Anterior cingulate cortex (tissue), 58 donors: ENCODE data around the gene OAS3.
"Not testable (repeated sequence)": the region's sequence is repeated elsewhere in the genome, so short reads cannot be mapped to it uniquely, and the experiment has no call there.

Experiments
- DNase-seq, 58 donors: peaks; one replicate each; lab custom pipeline; 2025; lab: John Stamatoyannopoulos, UW

Gene OAS3

DNA sequence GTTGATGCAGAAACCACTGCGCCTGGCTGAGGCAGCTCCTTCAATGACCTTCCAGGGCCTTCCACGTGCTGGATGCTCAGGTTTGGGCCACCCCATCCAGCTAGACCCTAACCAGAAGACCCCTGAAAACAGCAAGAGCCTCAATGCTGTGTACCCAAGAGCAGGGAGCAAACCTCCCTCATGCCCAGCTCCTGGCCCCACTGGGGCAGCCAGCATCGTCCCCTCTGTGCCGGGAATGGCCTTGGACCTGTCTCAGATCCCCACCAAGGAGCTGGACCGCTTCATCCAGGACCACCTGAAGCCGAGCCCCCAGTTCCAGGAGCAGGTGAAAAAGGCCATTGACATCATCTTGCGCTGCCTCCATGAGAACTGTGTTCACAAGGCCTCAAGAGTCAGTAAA lies 10.5 kb downstream of the OAS3 start:
- no peak for DNase-seq

- no peak for DNase-seq
These were observed 12.4 kb downstream of the OAS3 start for GRCh38 chr12:112950701-112951100.

DNA sequence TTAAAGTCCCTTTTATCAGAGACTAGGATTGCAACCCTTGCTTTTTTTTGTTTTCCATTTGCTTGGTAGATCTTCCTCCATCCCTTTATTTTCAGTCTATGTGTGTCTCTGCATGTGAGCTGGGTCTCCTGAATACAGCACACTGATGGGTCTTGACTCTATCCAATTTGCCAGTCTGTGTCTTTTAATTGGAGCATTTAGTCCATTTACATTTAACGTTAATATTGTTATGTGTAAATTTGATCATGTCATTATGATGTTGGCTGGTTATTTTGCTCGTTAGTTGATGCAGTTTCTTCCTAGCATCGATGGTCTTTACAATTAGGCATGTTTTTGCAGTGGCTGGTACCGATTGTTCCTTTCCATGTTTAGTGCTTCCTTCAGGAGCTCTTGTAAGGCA lies 18.9 kb downstream of the OAS3 start:
- DNase-seq, result not testable (repeated sequence)

DNA sequence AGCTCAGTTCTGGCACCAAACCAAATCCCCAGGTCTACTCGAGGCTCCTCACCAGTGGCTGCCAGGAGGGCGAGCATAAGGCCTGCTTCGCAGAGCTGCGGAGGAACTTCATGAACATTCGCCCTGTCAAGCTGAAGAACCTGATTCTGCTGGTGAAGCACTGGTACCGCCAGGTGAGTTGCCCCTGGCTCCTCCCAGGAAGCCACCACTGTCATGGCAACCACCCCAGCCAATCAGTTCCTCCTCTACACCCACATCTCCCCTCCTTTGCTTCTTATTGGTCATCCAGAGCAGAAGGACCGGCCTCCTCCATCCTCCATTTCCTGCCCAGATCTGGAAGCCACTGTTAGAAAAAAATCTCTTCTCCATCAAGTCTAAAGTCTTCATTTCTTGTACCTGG lies 22.8 kb downstream of the OAS3 start:
- DNase-seq, result no peak

DNA sequence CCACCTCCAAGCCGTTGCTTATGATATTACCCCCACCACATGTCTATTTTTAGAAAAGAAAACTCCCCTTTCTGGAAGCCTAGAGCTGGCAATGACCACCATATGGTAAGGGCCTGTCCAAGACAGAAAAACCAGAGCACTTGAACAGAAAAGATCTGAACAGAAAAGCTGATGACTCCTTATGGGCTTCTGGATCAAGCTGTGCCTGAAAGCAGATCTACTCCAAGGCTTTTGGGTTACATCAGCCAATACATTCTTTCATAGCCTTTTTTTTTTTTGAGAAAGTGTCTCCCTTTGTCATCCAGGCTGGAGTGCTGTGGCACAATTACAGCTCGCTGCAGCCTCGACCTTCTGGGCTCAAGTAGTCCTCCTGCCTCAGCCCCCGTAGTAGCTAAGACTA lies 23.3 kb downstream of the OAS3 start:
- no peak for DNase-seq

DNA sequence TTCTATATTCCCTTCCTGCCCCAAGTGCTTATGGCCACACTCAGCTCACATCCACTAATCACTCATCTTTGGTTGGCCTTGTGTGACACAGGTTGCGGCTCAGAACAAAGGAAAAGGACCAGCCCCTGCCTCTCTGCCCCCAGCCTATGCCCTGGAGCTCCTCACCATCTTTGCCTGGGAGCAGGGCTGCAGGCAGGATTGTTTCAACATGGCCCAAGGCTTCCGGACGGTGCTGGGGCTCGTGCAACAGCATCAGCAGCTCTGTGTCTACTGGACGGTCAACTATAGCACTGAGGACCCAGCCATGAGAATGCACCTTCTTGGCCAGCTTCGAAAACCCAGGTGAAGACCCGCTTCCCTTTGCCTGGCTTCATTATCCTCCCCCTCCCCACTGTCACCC lies 24.3 kb downstream of the OAS3 start:
- no peak for DNase-seq

- DNase-seq, result peak in 18 of 58 donors; percentile 8 to 39 (median 26)
These were observed 25.1 kb downstream of the OAS3 start for GRCh38 chr12:112963227-112963861.

DNA sequence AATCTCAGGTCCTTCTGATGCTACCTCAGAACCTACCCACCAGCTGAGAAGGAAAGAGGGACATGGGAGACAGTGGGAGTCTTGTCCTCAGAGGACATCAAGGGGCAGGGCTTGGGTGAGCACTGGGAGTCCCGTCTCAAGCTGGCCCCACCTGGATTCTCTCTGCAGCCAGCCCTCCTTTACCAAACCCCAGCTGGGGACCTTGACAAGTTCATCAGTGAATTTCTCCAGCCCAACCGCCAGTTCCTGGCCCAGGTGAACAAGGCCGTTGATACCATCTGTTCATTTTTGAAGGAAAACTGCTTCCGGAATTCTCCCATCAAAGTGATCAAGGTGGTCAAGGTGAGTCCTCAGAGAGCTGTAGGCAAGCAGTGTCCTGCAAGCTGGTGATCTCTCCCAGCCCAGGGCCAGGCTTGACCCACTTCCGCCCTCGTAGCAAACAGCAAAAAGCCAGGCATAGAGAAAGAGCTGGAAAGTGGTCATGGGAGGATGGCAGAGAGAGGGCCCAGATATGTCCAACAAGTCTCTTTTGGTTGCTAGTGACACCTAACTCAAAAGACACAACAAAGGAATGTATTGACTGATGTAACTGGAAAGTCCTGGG lies 25.9 kb downstream of the OAS3 start:
- no peak for DNase-seq

DNA sequence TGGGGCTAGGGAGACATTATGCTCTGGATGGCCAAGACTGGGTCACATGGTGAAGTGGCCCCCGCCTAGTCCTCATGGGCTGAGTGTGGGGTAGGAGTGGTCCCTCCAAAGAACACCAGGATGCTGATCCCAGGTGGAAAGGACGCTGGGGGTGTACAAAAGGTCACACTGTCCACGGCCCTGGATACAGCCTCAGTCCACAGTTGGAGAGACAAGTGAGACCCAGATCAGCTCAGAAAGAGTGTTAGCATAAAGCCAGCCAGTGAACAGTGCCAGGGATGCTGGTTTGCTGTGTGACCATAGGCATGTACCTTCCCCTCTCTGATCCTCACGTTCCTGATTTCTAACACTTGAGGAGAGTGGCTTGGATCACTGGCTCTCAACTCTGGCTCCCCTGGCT lies 26.6 kb downstream of the OAS3 start:
- no peak for DNase-seq

DNA sequence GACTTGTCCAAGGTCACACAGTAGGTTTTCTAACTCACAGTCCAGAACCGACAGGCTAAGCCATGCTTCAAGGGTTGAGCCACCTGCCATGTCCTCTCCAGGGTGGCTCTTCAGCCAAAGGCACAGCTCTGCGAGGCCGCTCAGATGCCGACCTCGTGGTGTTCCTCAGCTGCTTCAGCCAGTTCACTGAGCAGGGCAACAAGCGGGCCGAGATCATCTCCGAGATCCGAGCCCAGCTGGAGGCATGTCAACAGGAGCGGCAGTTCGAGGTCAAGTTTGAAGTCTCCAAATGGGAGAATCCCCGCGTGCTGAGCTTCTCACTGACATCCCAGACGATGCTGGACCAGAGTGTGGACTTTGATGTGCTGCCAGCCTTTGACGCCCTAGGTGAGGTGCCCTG lies 27.4 kb downstream of the OAS3 start:
- no peak for DNase-seq

DNA sequence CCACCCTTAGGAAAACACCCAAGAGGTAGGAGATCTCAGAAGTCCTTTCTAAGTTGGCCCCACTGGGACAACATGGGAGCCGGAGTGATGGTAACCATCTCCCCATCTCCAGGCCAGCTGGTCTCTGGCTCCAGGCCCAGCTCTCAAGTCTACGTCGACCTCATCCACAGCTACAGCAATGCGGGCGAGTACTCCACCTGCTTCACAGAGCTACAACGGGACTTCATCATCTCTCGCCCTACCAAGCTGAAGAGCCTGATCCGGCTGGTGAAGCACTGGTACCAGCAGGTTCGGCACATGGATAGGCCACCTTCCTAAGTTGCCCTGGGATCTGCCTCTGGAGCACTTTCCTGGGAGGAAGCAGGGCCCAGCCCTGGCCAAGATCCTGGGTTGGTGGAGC lies 29.0 kb downstream of the OAS3 start:
- no peak for DNase-seq

- no peak for DNase-seq
These were observed 29.6 kb downstream of the OAS3 start for GRCh38 chr12:112967858-112968257.

- DNase-seq, result no peak
These were observed 31.5 kb downstream of the OAS3 start for GRCh38 chr12:112969547-112970306.

DNA sequence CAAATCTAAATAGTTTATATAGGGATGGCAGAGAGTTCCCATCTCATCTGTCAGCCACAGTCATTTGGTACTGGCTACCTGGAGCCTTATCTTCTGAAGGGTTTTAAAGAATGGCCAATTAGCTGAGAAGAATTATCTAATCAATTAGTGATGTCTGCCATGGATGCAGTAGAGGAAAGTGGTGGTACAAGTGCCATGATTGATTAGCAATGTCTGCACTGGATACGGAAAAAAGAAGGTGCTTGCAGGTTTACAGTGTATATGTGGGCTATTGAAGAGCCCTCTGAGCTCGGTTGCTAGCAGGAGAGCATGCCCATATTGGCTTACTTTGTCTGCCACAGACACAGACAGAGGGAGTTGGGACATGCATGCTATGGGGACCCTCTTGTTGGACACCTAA lies 32.1 kb downstream of the OAS3 start:
- no peak for DNase-seq

DNA sequence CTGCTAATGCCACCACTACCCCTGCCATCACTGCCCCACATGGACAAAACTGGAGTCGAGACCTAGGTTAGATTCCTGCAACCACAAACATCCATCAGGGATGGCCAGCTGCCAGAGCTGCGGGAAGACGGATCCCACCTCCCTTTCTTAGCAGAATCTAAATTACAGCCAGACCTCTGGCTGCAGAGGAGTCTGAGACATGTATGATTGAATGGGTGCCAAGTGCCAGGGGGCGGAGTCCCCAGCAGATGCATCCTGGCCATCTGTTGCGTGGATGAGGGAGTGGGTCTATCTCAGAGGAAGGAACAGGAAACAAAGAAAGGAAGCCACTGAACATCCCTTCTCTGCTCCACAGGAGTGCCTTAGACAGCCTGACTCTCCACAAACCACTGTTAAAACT lies 33.0 kb downstream of the OAS3 start:
- peak in 1 of 58 donors; percentile 7 for DNase-seq

GRCh38 chr12:112973011-112973735 lies 34.9 kb downstream of the OAS3 start:
- DNase-seq, result no peak

GRCh38 chr12:112973818-112974231 lies 35.6 kb downstream of the OAS3 start:
- DNase-seq, result peak in 12 of 58 donors; percentile 6 to 62 (median 36)

DNA sequence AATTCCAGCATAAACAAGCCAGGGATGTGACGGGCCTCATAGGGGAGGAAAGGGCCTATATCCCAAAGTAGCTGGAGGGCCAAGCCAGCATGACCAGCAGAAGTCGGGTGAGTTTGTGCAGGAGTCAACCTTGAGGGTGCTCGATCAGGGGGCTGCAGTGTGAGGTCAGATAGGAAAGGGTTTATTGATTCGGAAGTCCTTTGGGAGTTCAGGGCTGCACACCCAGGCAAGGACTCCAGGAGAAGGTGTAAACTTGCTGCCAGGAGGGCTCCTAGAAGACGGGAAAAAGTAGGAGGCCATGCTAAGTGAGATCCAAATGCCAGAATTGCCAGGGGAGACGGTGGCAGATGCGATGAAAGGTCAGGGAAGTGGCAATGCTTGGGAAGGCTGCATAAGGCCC lies 36.6 kb downstream of the OAS3 start:
- no peak for DNase-seq

GRCh38 chr12:112977139-112977538 lies 38.9 kb downstream of the OAS3 start:
- no peak for DNase-seq

GRCh38 chr12:112977641-112978040 lies 39.4 kb downstream of the OAS3 start:
- no peak for DNase-seq
